Esophagus squamous epithelium (tissue), 4 donors: ENCODE results near the gene NOX3.

ENCODE experiments used
- POLR2A ChIP-seq, 4 donors: fragments of 450-650 bp; IDR thresholded peaks; one replicate each; pipeline ENCODE4 v1.6.1; 2017; ENCODE audit warnings: antibody characterized with exemption in 4 of 4, mild to moderate bottlenecking in 4 of 4, moderate library complexity in 3 of 4
- TF ChIP-seq, protein P1 (sequence below), 6 experiments: fragments of 450-650 bp in 4 of 6; fragments of 200-600 bp in 2 of 6; sonication (generic) in 2 of 6; IDR thresholded peaks; one replicate each; pipeline ENCODE4 v1.5.1; 2016 to 2019; ENCODE audit warnings: antibody characterized with exemption in 6 of 6, mild to moderate bottlenecking in 4 of 6, moderate library complexity in 4 of 6

DNA sequence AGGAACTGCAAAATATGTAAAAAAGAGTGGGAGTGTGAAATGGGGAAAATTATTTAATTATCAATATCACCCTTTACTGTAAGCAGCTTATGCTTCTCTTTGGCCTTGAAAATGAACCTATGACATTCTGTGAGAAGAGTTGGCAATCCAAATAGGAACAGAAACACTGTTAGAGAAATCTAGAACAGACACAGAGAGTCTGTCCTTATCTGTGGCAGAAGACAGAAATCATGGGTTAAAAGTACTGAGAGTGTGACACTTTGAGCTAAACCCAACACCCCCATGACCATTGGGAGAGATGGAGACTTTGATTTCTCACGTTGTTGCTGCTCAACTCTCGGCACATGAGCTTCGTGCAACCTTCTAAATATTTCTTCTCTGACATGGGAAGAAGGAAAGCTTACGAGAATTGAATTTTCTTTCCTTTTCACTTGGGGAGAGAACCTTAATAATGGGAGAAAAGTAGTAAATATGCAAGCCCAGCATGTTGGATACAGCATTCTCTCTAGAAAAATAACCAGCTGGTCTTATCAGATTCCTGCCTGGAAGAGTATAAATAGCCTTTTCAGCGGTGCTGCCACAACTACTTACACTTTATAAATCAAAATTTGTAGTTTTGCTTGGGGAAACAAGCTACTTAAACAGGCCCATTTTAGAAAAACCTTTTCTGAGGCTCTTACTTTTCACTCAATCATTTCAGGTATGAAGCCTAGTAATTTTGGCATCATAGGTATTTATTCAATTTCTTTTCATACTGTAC, 49.4 kb upstream of the NOX3 start:
- TF ChIP-seq, protein P1, sequence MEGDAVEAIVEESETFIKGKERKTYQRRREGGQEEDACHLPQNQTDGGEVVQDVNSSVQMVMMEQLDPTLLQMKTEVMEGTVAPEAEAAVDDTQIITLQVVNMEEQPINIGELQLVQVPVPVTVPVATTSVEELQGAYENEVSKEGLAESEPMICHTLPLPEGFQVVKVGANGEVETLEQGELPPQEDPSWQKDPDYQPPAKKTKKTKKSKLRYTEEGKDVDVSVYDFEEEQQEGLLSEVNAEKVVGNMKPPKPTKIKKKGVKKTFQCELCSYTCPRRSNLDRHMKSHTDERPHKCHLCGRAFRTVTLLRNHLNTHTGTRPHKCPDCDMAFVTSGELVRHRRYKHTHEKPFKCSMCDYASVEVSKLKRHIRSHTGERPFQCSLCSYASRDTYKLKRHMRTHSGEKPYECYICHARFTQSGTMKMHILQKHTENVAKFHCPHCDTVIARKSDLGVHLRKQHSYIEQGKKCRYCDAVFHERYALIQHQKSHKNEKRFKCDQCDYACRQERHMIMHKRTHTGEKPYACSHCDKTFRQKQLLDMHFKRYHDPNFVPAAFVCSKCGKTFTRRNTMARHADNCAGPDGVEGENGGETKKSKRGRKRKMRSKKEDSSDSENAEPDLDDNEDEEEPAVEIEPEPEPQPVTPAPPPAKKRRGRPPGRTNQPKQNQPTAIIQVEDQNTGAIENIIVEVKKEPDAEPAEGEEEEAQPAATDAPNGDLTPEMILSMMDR (IDR thresholded peaks at IDR 0.05): no peak
- no peak for TF ChIP-seq POLR2A (IDR thresholded peaks at IDR 0.05)
